Right kidney (tissue), 1 donor: ENCODE data around the gene MYRIP.
A peak's percentile ranks its signal among the peaks of the same experiment; 100 is the strongest.

ENCODE experiments used
- DNase-seq: peaks from one replicate; pipeline ENCODE4 v3.0.0-alpha.2; 2016

MYRIP gene

GRCh38 chr3:40191251-40191650 lies 381.8 kb downstream of the MYRIP start:
- DNase-seq: no peak

DNA sequence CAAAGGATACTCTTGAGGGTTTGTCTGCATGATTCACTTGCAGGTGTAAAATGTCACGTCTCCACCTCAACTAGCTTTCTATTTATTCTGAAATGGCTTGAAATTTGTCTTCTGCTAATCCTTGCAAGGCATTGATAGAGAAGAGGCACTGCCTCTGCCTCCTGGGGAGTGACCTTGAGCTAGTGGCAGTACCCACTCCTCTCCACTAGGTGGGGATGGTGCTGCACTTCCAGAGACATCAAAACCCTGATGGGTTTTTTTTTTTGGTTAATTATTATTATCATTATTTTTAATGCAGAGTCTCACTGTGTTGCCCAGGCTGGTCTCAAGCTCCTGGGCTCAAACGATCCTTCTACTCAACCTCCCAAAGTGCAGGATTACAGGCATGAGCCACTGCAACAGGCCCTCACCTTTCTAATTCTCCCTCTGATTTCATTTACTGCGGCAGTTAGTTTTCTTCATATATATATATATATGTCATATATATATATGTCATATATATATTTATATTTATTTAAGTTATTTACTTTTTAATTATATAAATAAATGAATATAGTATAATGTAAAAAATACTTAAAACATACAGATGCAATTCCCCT lies 382.5 kb downstream of the MYRIP start:
- no peak for DNase-seq

- DNase-seq: no peak
Measured at GRCh38 chr3:40192628-40193027, 383.2 kb downstream of the MYRIP start.

- no peak for DNase-seq
Measured at GRCh38 chr3:40196966-40197365, 387.6 kb downstream of the MYRIP start.

- no peak for DNase-seq
Measured at GRCh38 chr3:40200692-40201316, 391.4 kb downstream of the MYRIP start.

DNA sequence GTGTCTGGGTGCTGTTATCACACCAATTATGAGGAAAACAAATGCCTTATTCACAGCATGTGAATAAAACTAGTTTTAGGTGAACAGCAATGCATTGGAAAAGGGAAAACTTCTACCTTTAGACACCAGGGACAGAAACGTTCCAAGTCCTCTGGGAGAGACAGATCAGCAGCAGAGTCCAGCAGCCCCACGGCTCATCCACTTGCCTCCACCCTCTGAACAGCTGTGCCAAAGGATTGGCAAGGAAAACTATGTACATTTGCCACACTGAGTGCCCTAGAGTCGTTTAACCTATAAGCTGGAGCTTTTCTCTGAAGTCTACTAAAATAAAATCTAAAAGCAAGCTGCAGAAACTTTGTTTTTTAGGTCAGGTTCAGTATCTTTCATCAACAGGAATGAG lies 392.4 kb downstream of the MYRIP start:
- no peak for DNase-seq

DNA sequence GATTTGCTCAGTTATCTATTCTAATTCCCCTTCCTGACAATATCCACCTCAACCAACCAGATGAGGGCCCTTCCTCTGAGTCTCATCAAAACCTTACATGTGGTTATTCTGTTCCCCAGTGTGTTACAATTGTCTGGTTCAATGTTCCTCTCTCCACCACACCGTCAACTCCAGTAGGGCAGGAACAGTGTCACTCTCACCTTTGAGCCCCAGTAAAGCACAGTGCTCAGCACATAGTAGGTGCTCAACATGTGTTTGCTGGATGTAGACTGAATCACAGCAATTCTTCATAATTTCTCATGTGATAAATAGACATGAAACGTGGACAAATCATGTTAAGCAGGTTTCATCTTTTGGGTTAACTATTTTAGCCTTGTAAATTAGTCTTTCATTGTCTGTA lies 397.1 kb downstream of the MYRIP start:
- DNase-seq: no peak

- no peak for DNase-seq
Measured at GRCh38 chr3:40207796-40208195, 398.4 kb downstream of the MYRIP start.

GRCh38 chr3:40208251-40208650 lies 398.8 kb downstream of the MYRIP start:
- DNase-seq: no peak

DNA sequence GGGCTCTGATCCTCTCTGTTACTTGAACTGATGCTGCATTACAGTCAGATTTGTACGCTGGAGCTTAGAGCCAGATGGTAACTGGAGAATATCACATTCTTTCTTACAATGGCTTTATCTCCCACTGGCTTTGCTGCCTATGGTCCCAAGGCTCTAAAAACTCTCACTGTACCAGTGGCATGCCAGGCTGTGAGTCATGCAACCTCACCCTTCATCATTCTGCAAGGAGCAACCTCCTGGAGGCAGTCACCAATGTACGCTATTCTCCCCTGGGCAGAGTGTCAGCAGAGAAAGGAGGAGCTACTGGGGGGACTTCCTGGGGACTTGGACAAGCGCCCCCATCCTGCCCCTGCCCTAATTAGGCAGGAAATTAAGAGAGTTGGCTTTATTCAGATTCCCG lies 402.2 kb downstream of the MYRIP start:
- DNase-seq: no peak

- DNase-seq: no peak
Measured at GRCh38 chr3:40213556-40213955, 404.1 kb downstream of the MYRIP start.

GRCh38 chr3:40215015-40215414 lies 405.6 kb downstream of the MYRIP start:
- no peak for DNase-seq

DNA sequence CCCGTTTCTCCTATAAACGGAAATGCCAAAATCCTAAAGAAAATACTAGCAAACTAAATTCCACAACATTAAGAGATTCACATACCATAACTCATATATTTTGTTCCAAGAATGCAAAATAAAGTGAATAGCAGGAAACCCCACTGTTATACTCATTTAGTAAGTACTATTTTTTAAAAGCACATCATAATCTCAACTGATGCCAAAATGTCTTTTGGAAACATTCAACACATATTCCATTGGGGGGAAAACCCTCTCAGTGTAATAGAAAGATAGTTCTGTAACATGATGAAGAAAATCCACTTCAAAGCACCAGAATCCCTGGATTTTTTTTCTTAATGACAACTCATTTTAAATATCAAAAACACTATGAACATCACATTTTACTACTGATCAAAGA lies 407.1 kb downstream of the MYRIP start:
- DNase-seq: no peak

DNA sequence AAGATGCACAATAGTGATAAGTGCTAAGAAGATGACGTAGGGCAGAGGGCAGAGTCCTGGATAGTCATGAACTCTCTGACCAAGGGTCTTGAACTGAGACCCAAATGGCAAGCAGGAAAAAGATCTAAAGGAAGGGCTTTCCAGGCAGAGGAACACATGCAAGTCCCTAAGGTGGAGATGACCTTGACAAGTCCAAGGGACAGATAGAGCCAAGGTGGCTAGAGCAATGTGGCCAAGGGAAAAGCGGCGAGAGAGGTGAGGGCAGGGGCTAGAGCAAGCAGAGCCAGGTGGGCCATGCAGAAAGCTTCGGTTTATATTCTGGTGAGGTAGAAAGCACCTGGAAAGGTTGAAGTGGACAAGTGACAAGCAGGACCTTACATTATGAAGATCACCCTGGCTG lies 414.4 kb downstream of the MYRIP start:
- no peak for DNase-seq

DNA sequence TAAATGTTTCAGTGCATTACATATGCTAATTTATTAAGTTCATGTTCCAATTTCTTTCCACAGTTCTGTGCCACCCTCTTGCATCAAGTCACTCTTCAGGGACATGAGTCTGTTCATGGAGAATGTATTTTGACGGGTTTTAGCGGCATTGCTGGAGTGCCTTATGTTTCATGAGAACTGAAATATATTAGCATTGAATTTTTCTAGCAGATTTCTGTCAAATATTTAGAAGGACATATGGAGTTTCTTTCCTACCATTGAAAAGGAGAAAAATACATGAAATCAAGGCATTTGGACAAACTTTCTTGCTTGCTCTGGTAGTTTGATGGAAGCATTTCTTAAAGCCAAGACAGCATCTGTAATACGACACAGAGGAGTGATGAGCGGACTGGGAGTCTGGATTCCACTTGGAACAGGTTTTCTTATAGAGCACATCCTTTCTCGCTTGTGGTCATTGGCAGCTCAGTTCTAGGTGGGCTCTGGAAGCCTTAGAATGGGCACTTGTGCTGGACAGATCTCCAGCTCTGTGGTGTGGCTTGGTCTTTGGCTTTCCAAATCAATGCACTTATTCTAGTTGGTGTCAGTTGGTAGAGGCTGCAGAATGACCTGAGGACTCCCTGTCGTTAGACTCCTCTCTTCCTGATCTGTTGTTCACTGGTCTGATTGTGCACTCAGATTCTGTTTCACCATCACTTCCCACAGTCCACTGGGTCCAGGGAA lies 415.5 kb downstream of the MYRIP start:
- DNase-seq: no peak

- no peak for DNase-seq
Measured at GRCh38 chr3:40226636-40227035, 417.2 kb downstream of the MYRIP start.

DNA sequence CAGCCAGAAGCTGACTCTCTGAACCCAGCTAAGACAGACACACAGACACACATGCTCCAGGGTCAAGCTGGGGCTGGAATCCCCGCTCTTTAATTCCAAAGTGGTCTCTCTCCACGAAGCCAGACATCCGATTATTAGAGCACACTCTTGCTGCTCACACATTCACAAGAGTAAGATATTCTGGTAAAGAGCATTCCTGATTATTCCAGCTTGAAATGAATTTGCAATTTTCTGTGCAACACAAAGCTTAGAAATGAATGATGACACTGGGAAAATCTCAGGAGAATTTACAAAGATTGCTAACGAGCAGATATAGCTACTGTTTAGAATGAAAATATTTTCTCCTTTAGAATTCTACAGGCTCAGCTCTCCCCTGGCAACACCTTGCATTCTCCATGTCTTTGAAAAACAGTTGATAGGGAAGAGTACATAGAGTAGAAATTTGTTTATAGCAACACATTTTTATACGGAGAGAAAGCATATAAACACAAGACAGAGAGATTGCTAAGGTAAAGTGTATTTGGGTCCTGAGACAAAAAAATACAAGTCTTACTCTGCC lies 419.5 kb downstream of the MYRIP start:
- no peak for DNase-seq

GRCh38 chr3:40229386-40229785 lies 420.0 kb downstream of the MYRIP start:
- DNase-seq: no peak

DNA sequence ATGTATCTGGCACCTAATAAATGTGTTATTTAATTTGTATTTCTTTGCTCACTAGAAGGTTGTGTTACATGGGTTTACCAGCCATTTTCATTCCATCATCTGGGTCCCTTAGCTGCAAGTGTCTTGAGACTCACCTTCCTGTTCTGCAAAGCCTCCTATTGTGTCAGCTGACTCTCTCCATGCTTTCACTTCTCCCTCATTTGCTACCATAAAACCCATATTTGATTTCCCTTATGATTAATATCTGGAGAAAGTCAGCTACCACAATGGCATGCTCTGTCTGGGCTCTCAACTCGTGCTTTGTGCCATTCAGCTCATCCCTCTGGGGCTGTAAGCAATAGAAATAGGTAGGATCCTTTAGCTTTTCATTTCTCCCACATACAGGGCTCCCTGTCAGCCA lies 420.6 kb downstream of the MYRIP start:
- no peak for DNase-seq

- no peak for DNase-seq
Measured at GRCh38 chr3:40230382-40230781, 421.0 kb downstream of the MYRIP start.

DNA sequence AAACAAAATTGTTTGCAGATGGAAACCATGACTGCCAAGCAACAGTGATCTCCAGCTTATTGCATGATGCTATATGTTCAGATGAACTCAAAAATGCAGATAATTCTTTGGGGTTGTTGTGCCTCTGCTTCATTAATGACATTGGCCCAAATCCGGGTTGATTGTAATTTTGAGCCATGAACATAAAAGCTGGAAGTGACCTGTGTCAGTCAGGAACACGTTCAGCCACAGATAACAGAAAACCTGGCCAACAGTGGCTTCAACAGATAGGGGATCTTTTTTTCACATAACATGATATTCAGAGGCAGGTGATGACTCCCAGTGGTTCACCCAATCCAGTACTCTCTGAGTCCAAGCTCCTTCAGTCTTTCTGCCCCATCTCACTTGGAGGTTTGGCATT lies 423.2 kb downstream of the MYRIP start:
- DNase-seq: no peak

DNA sequence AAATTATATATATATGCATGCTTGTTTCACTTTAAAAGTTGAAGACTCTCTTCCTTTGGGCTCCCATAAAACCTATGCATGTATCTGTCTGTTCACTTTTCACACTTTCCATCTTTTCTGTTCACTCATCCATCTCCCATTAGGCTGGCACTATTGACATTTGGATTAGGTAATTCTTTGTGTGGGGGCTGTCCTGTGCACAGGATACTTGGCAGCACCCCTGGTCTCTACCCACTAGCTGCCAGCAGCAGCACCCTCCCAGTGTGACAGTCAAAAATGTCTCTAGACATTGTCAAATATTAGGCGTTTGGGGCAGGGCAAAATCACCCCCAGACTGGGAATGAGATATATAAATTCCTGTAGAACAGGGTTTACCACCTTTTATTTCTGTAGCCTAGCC lies 427.8 kb downstream of the MYRIP start:
- no peak for DNase-seq

- peak; percentile 4 for DNase-seq
Measured at GRCh38 chr3:40237889-40238571, 428.6 kb downstream of the MYRIP start.
